Mesendoderm (in vitro differentiated cells): Measurements from ENCODE around the gene LY6G6F.
A peak's percentile ranks its signal among the peaks of the same experiment; 100 is the strongest.
"Not testable (repeated sequence)": the region's sequence is repeated elsewhere in the genome, so short reads cannot be mapped to it uniquely, and the experiment has no call there.

Source experiments
- DNase-seq: peaks from one replicate; pipeline ENCODE4 v3.0.0; 2013
- H2AK5ac ChIP-seq: 2 replicates; pipeline ENCODE4 v1.6.1; 2013; ENCODE audit warnings: low read length, inconsistent platforms
- H2BK120ac ChIP-seq: 2 replicates; pipeline ENCODE4 v1.6.1; 2013; ENCODE audit warnings: low read depth, mild to moderate bottlenecking, low read length, moderate library complexity, mixed read lengths
- H2BK15ac ChIP-seq: replicated peaks from 2 replicates; pipeline ENCODE4 v1.6.1; 2013; ENCODE audit warnings: low read depth, mild to moderate bottlenecking, moderate library complexity
- H2BK5ac ChIP-seq: 2 replicates; pipeline ENCODE4 v1.6.1; 2013; ENCODE audit warnings: low read length, inconsistent platforms
- H3K18ac ChIP-seq: 2 replicates; pipeline ENCODE4 v1.6.1; 2013; ENCODE audit warnings: mild to moderate bottlenecking, low read length, mixed read lengths
- H3K23ac ChIP-seq: one replicate; pipeline ENCODE4 v1.6.1; 2013; ENCODE audit warnings: low read length
- H3K27ac ChIP-seq: 2 replicates; pipeline ENCODE4 v1.5.1; 2013; ENCODE audit warnings: low read depth, mild to moderate bottlenecking, inconsistent platforms, low read length, moderate library complexity
- H3K27me3 ChIP-seq: 2 replicates; pipeline ENCODE4 v1.6.1; 2013; ENCODE audit warnings: low read length, control low read depth, mild to moderate bottlenecking, inconsistent platforms; ENCODE audit not compliant: insufficient read depth, poor library complexity
- H3K36me3 ChIP-seq: 2 replicates; pipeline ENCODE4 v1.6.1; 2013; ENCODE audit warnings: low read length, inconsistent platforms; ENCODE audit not compliant: control insufficient read depth, insufficient read depth
- H3K4ac ChIP-seq: one replicate; pipeline ENCODE4 v1.6.1; 2013; ENCODE audit warnings: low read depth, mild to moderate bottlenecking, low read length, moderate library complexity
- H3K4me1 ChIP-seq: 2 replicates; pipeline ENCODE4 v1.6.1; 2013; ENCODE audit warnings: low read depth, low read length, inconsistent platforms; ENCODE audit not compliant: control insufficient read depth
- H3K4me2 ChIP-seq: 2 replicates; pipeline ENCODE4 v1.6.1; 2013; ENCODE audit warnings: low read length
- H3K4me3 ChIP-seq: 2 replicates; pipeline ENCODE4 v1.5.1; 2013; ENCODE audit warnings: mild to moderate bottlenecking, low read length
- H3K56ac ChIP-seq: one replicate; pipeline ENCODE4 v1.6.1; 2013; ENCODE audit warnings: low read length
- H3K79me1 ChIP-seq: 2 replicates; pipeline ENCODE4 v1.6.1; 2013; ENCODE audit warnings: low read length, inconsistent platforms
- H3K79me2 ChIP-seq: 2 replicates; pipeline ENCODE4 v1.6.1; 2013; ENCODE audit warnings: mild to moderate bottlenecking, low read length; ENCODE audit not compliant: control insufficient read depth, insufficient read depth
- H3K9ac ChIP-seq: 2 replicates; pipeline ENCODE4 v1.6.1; 2013; ENCODE audit warnings: low read length, inconsistent platforms
- H4K5ac ChIP-seq: one replicate; pipeline ENCODE4 v1.6.1; 2013; ENCODE audit warnings: low read length
- H4K8ac ChIP-seq: one replicate; pipeline ENCODE4 v1.6.1; 2013; ENCODE audit warnings: low read depth, mild to moderate bottlenecking, control low read depth, low read length, moderate library complexity
- WGBS: extraction: QIAGEN DNeasy Blood & Tissue Kit; methylation state at CpG from one replicate; pipeline ENCODE4 v1.1.7; 2013; ENCODE audit warnings: low lambda C conversion rate, missing lambda C conversion rate; ENCODE audit not compliant: insufficient coverage; ENCODE audit errors: extremely low coverage; 5-methylcytosine and 5-hydroxymethylcytosine counted together

The LY6G6F gene

DNA sequence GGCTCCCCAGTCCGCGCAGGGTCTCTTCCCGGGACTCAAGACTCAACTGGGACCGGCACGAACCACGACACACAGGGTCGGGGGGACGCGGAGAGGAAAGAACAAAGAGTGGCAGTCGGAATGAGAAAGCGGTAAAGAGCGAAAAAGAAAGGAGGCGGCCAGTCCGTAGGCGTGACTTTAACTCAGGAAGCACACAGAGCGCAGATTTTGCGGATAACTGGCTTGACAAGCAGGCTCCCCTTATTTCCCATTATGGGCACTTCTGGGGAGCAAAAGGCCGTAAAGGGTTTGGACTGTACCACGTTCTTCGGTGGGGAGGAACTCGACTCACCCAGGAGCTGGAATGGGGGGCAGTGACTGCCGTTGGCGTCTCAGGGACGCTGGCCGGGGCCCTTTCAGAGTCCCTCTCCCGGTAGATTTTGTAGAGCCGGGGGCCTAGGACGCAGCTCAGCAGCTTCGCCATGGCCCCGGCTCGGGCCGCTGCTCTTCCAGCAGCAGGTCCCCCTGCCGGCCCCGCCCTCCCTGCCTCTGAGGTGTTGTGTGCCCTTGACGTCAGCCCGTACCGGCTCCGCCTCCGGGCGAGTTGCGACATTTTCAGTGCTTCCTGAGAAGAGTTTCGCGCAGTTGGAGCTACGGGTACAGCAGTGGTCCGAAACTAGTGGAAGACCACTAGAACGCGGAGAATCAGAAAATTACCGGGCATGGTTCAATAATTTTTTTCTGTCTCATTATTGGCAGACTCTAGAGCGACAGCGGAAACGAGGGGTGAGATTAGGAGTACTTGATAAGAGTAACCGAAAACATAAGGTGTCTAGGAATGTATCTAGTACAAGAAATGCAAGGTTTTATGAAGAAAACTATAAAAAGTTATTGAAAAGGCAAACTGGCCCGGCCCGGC is 3.6 kb upstream of the LY6G6F start, which contains the start of gene ABHD16A:
Gene ABHD16A, minus strand, starts transcription at position 506 of the 898 bp plus-strand sequence. Its CDS starts 43 bp downstream, at position 463.
- Histone ChIP-seq H3K18ac (peak within 1 kb of the TSS; percentile 97), H3K9ac (peak within 1 kb of the TSS; percentile 95), H3K56ac (peak within 1 kb of the TSS; percentile 95), H3K23ac (peak within 1 kb of the TSS; percentile 81), H3K4me2 (peak within 1 kb of the TSS; percentile 99), H3K79me1 (peaks cover 14% of the 10 kb centered on the region), H3K4me3 (peak within 1 kb of the TSS; percentile 99), H3K4me1 (peaks cover 7% of the 10 kb centered on the region), H3K27me3 (no peaks in the 10 kb centered on the region), H3K27ac (peak within 1 kb of the TSS; percentile 95), H2BK5ac (peak within 1 kb of the TSS; percentile 86), H3K79me2 (peaks cover 14% of the 10 kb centered on the region), H3K36me3 (no peaks in the 10 kb centered on the region), H2BK15ac (no peak within 1 kb of the TSS), H2BK120ac (peak within 1 kb of the TSS; percentile 77), H3K4ac (peak within 1 kb of the TSS; percentile 92), H4K5ac (no peak within 1 kb of the TSS), H4K8ac (no peak within 1 kb of the TSS), H2AK5ac (peak within 1 kb of the TSS; percentile 95)
- peak; percentile 99 for DNase-seq
- no CpG with 5 or more reads among the region's 54 CpGs for whole genome bisulfite sequencing

DNA sequence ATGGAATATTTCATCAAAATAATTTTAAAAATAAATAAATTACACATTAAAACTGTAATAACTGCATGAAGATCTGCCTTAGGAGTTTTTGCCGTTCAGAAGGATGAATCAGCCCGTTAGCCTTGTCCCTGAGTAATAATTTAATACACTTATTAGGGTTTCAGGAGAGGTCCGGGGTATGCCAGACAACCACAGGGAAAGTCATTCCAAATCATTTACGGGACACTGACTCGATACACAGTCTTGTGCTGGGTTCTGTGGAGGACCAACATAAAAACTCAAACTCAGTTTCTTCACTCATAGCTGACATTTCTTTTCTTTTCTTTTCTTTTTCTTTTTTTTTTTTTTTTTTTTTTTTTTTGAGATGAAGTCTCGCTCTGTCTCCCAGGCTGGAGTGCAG is 735 bp upstream of the LY6G6F start:
- peaks cover 10% of the 10 kb centered on the region for H3K4me1 ChIP-seq
- H3K79me2 ChIP-seq = peaks cover 12% of the 10 kb centered on the region
- no peaks in the 10 kb centered on the region for H3K36me3 ChIP-seq
- H3K9ac ChIP-seq = no peak overlapping the region
- no peak overlapping the region for H2BK120ac ChIP-seq
- H4K5ac ChIP-seq = no peak overlapping the region
- no peak for DNase-seq
- H3K4me3 ChIP-seq = no peak overlapping the region
- no peak overlapping the region for H3K27ac ChIP-seq
- peaks cover 11% of the 10 kb centered on the region for H3K79me1 ChIP-seq
- H3K27me3 ChIP-seq = no peaks in the 10 kb centered on the region
- H3K4ac ChIP-seq = no peak overlapping the region
- no peak overlapping the region for H2BK15ac ChIP-seq
- H3K23ac ChIP-seq = no peak overlapping the region
- no peak overlapping the region for H2BK5ac ChIP-seq
- H4K8ac ChIP-seq = no peak overlapping the region
- H3K4me2 ChIP-seq = no peak overlapping the region
- no peak overlapping the region for H3K56ac ChIP-seq
- no peak overlapping the region for H2AK5ac ChIP-seq
- H3K18ac ChIP-seq = no peak overlapping the region
- WGBS = no CpG with 5 or more reads among the region's 6 CpGs

DNA sequence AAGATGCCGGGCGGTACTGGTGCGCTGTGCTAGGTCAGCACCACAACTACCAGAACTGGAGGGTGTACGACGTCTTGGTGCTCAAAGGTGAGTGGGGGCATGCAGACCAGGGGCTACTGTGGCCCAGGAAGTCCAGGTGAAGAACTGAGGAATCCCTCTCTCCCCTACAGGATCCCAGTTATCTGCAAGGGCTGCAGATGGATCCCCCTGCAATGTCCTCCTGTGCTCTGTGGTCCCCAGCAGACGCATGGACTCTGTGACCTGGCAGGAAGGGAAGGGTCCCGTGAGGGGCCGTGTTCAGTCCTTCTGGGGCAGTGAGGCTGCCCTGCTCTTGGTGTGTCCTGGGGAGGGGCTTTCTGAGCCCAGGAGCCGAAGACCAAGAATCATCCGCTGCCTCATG is 1.0 kb downstream of the LY6G6F start:
- no peak overlapping the region for H3K56ac ChIP-seq
- no peak overlapping the region for H2BK15ac ChIP-seq
- no peak overlapping the region for H2AK5ac ChIP-seq
- H3K9ac ChIP-seq = no peak overlapping the region
- no peaks in the 10 kb centered on the region for H3K36me3 ChIP-seq
- no peak overlapping the region for H3K4me2 ChIP-seq
- H3K4me3 ChIP-seq = no peak overlapping the region
- H3K4ac ChIP-seq = no peak overlapping the region
- H4K5ac ChIP-seq = no peak overlapping the region
- no peaks in the 10 kb centered on the region for H3K27me3 ChIP-seq
- H4K8ac ChIP-seq = no peak overlapping the region
- no peaks in the 10 kb centered on the region for H3K79me2 ChIP-seq
- H3K27ac ChIP-seq = no peak overlapping the region
- no peak for DNase-seq
- no peak overlapping the region for H3K23ac ChIP-seq
- no peak overlapping the region for H3K18ac ChIP-seq
- WGBS = no CpG with 5 or more reads among the region's 10 CpGs
- H3K4me1 ChIP-seq = peaks cover 4% of the 10 kb centered on the region
- no peak overlapping the region for H2BK120ac ChIP-seq
- no peak overlapping the region for H2BK5ac ChIP-seq
- no peaks in the 10 kb centered on the region for H3K79me1 ChIP-seq

DNA sequence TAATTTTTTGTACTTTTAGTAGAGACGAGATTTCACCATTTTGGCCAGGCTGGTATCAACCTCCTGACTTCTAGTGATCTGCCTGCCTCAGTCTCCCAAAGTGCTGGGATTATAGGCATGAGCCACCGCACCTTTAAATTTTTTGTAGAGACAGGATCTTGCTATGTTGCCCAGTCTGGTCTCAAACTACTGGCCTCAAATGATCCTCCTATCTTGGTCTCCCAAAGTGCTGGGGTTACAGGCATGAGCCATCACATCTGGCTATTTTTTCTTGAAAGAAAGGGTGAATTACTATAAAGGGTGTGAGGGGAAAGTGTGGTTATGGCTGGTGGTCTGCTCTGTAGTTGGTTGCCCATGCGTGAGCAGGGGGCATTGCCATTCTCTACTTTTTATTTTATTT is 1.6 kb downstream of the LY6G6F start:
- Histone ChIP-seq H2BK15ac (no peak overlapping the region), H3K4me2 (no peak overlapping the region), H3K79me2 (no peaks in the 10 kb centered on the region), H3K27me3 (no peaks in the 10 kb centered on the region), H3K36me3 (no peaks in the 10 kb centered on the region), H2AK5ac (no peak overlapping the region), H3K4me3 (no peak overlapping the region), H3K23ac (no peak overlapping the region), H3K4ac (no peak overlapping the region), H3K9ac (no peak overlapping the region), H2BK120ac (no peak overlapping the region), H3K79me1 (no peaks in the 10 kb centered on the region), H4K8ac (no peak overlapping the region), H3K27ac (no peak overlapping the region), H3K4me1 (peaks cover 6% of the 10 kb centered on the region), H3K18ac (no peak overlapping the region), H2BK5ac (no peak overlapping the region), H3K56ac (no peak overlapping the region), H4K5ac (no peak overlapping the region)
- no CpG with 5 or more reads among the region's 3 CpGs for WGBS
- no peak for DNase-seq

DNA sequence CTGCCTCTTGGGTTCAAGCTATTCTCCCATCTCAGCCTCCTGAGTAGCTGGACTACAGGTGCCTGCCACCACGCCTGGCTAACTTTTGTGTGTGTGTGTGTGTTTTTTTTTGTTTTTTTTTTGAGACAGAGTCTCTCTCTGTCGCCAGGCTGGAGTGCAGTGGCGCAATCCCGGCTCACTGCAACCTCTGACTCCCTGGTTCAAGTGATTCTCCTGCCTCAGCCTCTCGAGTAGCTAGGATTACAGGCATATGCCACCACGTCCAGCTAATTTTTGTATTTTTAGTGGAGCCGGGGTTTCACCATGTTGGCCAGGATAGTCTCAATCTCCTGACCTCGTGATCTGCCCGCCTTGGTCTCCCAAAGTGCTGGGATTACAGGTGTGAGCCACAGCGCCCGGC is 2.5 kb downstream of the LY6G6F start:
- H3K79me2 ChIP-seq, H3K79me1 ChIP-seq, H2BK120ac ChIP-seq, H3K4me2 ChIP-seq, H3K4me3 ChIP-seq, H3K9ac ChIP-seq, H2BK5ac ChIP-seq, H3K4ac ChIP-seq, H3K27ac ChIP-seq, H2AK5ac ChIP-seq, H2BK15ac ChIP-seq, H3K56ac ChIP-seq, DNase-seq, H3K23ac ChIP-seq, H3K36me3 ChIP-seq, H3K18ac ChIP-seq, H4K5ac ChIP-seq, H4K8ac ChIP-seq, H3K27me3 ChIP-seq: not testable (repeated sequence)
- WGBS = no CpG with 5 or more reads among the region's 11 CpGs
- peaks cover 12% of the 10 kb centered on the region for H3K4me1 ChIP-seq
